Measurements from ENCODE around the gene HSPA1L.

HSPA1L gene

DNA sequence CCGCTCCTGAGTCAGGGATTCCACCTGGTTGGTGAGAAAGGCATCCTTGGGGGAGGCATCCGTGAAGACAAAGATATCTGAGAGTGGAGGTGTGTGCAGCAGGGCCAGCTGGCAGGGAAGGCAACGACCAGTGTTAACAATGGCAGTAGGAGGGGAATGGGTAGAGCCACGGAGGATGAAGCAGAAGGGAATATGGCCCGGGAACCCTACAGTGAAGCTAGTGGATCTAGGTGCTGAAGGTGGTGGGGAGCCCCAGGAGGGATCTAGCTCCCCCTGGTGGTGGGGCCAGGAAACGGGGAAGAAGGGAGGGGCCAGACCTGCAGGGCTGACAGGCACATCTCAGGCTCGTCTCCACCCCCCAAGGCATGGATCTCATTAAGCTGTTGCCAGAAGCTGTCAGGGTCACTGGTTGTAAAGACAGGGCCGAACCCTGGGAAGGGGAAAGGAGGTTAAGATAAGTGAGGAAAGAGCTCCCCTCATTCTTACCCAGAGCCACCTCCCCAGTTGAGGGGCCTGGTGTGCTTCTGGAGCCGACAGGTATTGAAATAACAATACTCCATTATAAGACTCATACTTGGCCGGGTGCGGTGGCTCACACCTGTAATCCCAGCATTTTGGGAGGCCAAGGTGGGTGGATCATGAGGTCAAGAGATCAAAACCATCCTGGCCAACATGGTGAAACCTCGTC is 45.3 kb downstream of the HSPA1L start (continued):
- TF ChIP-seq RBAK (tag by site-specific recombination; IDR thresholded peaks at IDR 0.05): no peak
- no peak for TF ChIP-seq GFI1B (tag by site-specific recombination; IDR thresholded peaks at IDR 0.05)
- no peak for TF ChIP-seq IKZF3 (tag by site-specific recombination; IDR thresholded peaks at IDR 0.05)
- no peak for TF ChIP-seq PRDM6 (tag by site-specific recombination; IDR thresholded peaks at IDR 0.05)
- peak; percentile 56; the same call in 1 of the 2 replicates for TF ChIP-seq ZBTB17 (tag by site-specific recombination; IDR thresholded peaks at IDR 0.05)
- TF ChIP-seq SP7 (tag by site-specific recombination; IDR thresholded peaks at IDR 0.05): peak; percentile 51
- TF ChIP-seq, protein P1, sequence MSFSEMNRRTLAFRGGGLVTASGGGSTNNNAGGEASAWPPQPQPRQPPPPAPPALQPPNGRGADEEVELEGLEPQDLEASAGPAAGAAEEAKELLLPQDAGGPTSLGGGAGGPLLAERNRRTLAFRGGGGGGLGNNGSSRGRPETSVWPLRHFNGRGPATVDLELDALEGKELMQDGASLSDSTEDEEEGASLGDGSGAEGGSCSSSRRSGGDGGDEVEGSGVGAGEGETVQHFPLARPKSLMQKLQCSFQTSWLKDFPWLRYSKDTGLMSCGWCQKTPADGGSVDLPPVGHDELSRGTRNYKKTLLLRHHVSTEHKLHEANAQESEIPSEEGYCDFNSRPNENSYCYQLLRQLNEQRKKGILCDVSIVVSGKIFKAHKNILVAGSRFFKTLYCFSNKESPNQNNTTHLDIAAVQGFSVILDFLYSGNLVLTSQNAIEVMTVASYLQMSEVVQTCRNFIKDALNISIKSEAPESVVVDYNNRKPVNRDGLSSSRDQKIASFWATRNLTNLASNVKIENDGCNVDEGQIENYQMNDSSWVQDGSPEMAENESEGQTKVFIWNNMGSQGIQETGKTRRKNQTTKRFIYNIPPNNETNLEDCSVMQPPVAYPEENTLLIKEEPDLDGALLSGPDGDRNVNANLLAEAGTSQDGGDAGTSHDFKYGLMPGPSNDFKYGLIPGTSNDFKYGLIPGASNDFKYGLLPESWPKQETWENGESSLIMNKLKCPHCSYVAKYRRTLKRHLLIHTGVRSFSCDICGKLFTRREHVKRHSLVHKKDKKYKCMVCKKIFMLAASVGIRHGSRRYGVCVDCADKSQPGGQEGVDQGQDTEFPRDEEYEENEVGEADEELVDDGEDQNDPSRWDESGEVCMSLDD (tag by site-specific recombination; IDR thresholded peaks at IDR 0.05): peak; percentile 73
- TF ChIP-seq ZNF112 (tag by site-specific recombination; IDR thresholded peaks at IDR 0.05): no peak
- no peak for TF ChIP-seq ZNF501 (tag by site-specific recombination; IDR thresholded peaks at IDR 0.05)
- TF ChIP-seq ZNF830 (tag by site-specific recombination; IDR thresholded peaks at IDR 0.05; ENCODE audit: low read depth): no peak
- TF ChIP-seq ZNF580 (tag by site-specific recombination; IDR thresholded peaks at IDR 0.05): no peak
- TF ChIP-seq BCL6B (tag by site-specific recombination; IDR thresholded peaks at IDR 0.05): no peak
- TF ChIP-seq, protein P2, sequence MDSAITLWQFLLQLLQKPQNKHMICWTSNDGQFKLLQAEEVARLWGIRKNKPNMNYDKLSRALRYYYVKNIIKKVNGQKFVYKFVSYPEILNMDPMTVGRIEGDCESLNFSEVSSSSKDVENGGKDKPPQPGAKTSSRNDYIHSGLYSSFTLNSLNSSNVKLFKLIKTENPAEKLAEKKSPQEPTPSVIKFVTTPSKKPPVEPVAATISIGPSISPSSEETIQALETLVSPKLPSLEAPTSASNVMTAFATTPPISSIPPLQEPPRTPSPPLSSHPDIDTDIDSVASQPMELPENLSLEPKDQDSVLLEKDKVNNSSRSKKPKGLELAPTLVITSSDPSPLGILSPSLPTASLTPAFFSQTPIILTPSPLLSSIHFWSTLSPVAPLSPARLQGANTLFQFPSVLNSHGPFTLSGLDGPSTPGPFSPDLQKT (IDR thresholded peaks at IDR 0.05; ENCODE audit: borderline replicate concordance, low read depth, low read length): no peak
- TF ChIP-seq KLF17 (tag by site-specific recombination; IDR thresholded peaks at IDR 0.05): peak; percentile 45; the same call in 1 of the 2 replicates
- TF ChIP-seq ZNF416 (tag by site-specific recombination; IDR thresholded peaks at IDR 0.05): no peak
- peak; percentile 42; the same call in 1 of the 2 replicates for TF ChIP-seq SP3 (tag by site-specific recombination; IDR thresholded peaks at IDR 0.05)
- TF ChIP-seq ZNF626 (tag by site-specific recombination; IDR thresholded peaks at IDR 0.05): no peak
- TF ChIP-seq ZNF18 (tag by site-specific recombination; IDR thresholded peaks at IDR 0.05): no peak
- TF ChIP-seq ZFP37 (tag by site-specific recombination; IDR thresholded peaks at IDR 0.05): no peak
- TF ChIP-seq GLIS1 (tag by site-specific recombination; IDR thresholded peaks at IDR 0.05): peak; percentile 51
- TF ChIP-seq ZNF777 (tag by site-specific recombination; IDR thresholded peaks at IDR 0.05; ENCODE audit: borderline replicate concordance): no peak
- no peak for TF ChIP-seq ZNF362 (tag by site-specific recombination; IDR thresholded peaks at IDR 0.05)
- TF ChIP-seq, protein P3, sequence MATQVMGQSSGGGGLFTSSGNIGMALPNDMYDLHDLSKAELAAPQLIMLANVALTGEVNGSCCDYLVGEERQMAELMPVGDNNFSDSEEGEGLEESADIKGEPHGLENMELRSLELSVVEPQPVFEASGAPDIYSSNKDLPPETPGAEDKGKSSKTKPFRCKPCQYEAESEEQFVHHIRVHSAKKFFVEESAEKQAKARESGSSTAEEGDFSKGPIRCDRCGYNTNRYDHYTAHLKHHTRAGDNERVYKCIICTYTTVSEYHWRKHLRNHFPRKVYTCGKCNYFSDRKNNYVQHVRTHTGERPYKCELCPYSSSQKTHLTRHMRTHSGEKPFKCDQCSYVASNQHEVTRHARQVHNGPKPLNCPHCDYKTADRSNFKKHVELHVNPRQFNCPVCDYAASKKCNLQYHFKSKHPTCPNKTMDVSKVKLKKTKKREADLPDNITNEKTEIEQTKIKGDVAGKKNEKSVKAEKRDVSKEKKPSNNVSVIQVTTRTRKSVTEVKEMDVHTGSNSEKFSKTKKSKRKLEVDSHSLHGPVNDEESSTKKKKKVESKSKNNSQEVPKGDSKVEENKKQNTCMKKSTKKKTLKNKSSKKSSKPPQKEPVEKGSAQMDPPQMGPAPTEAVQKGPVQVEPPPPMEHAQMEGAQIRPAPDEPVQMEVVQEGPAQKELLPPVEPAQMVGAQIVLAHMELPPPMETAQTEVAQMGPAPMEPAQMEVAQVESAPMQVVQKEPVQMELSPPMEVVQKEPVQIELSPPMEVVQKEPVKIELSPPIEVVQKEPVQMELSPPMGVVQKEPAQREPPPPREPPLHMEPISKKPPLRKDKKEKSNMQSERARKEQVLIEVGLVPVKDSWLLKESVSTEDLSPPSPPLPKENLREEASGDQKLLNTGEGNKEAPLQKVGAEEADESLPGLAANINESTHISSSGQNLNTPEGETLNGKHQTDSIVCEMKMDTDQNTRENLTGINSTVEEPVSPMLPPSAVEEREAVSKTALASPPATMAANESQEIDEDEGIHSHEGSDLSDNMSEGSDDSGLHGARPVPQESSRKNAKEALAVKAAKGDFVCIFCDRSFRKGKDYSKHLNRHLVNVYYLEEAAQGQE (tag by site-specific recombination; IDR thresholded peaks at IDR 0.05): no peak

Measured in HEK293 (cell line).